Activated T-helper 17 cell treated with anti-CD3 and anti-CD28 coated beads, Interleukin-2, amount 50 U/mL, for 72 hours (primary cell): ENCODE data around the gene CAMK2N2. TPM values are rescaled to one million over a fixed set of nuclear protein-coding genes. Genes with fewer than 3 reads are reported as not detected.
A peak's percentile ranks its signal among the peaks of the same experiment; 100 is the strongest.

Experiments used
- ATAC-seq: fragments of 150-1000 bp; cut with Tn5 transposase; replicated peaks from 2 replicates; pipeline ENCODE4 v1.10.0; 2021; ENCODE audit warnings: mild to moderate bottlenecking, moderate library complexity
- H3K27ac Mint-ChIP-seq: one replicate; pipeline ENCODE4 v1.8.0; 2022; ENCODE audit warnings: mixed read lengths
- H3K27me3 Mint-ChIP-seq: one replicate; pipeline ENCODE4 v1.8.0; 2022; ENCODE audit warnings: mixed read lengths
- H3K36me3 Mint-ChIP-seq: one replicate; pipeline ENCODE4 v1.8.0; 2022; ENCODE audit warnings: low read depth, mild to moderate bottlenecking, mixed read lengths
- H3K4me1 Mint-ChIP-seq: one replicate; pipeline ENCODE4 v1.8.0; 2022; ENCODE audit warnings: mixed read lengths
- H3K4me3 Mint-ChIP-seq: one replicate; pipeline ENCODE4 v1.8.0; 2022; ENCODE audit warnings: mild to moderate bottlenecking, mixed read lengths
- H3K9me3 Mint-ChIP-seq: one replicate; pipeline ENCODE4 v1.8.0; 2022; ENCODE audit warnings: mixed read lengths
- total RNA-seq, 2 donors: library from RNA; stranded (reverse); gene quantifications; one replicate each; pipeline ENCODE4 v1.2.3, GENCODE V29; 2022

The CAMK2N2 gene
- total RNA-seq, 2 donors from 2014 or later, result 0.64 to 1.2 TPM

- Mint-ChIP-seq H3K9me3 (no peaks in the 10 kb centered on the region), H3K36me3 (peaks cover 23% of the 10 kb centered on the region), H3K27ac (peak overlapping the region; percentile 23), H3K27me3 (no peaks in the 10 kb centered on the region), H3K4me3 (no peak overlapping the region), H3K4me1 (peaks cover 6% of the 10 kb centered on the region)
- no peak for ATAC-seq
Observed at GRCh38 chr3:184239221-184239620, 22.1 kb downstream of the CAMK2N2 start.

GRCh38 chr3:184238246-184238818 is 23.0 kb downstream of the CAMK2N2 start:
- Mint-ChIP-seq H3K4me1 (peaks cover 6% of the 10 kb centered on the region), H3K9me3 (no peaks in the 10 kb centered on the region), H3K27me3 (no peaks in the 10 kb centered on the region), H3K27ac (peak overlapping the region; percentile 23), H3K36me3 (peaks cover 15% of the 10 kb centered on the region), H3K4me3 (no peak overlapping the region)
- no peak for ATAC-seq

GRCh38 chr3:184237807-184238206 is 23.5 kb downstream of the CAMK2N2 start:
- Mint-ChIP-seq H3K36me3 (peaks cover 9% of the 10 kb centered on the region), H3K9me3 (no peaks in the 10 kb centered on the region), H3K4me1 (peaks cover 6% of the 10 kb centered on the region), H3K4me3 (no peak overlapping the region), H3K27ac (peak overlapping the region; percentile 20), H3K27me3 (peaks cover 3% of the 10 kb centered on the region)
- no peak for ATAC-seq

- Mint-ChIP-seq H3K9me3 (no peaks in the 10 kb centered on the region), H3K4me1 (peaks cover 6% of the 10 kb centered on the region), H3K36me3 (peaks cover 3% of the 10 kb centered on the region), H3K27ac (peak overlapping the region; percentile 20), H3K27me3 (peaks cover 9% of the 10 kb centered on the region), H3K4me3 (no peak overlapping the region)
- no peak for ATAC-seq
Observed at GRCh38 chr3:184237211-184237610, 24.1 kb downstream of the CAMK2N2 start.

GRCh38 chr3:184236636-184237035 is 24.7 kb downstream of the CAMK2N2 start:
- Mint-ChIP-seq H3K4me3 (no peak overlapping the region), H3K27me3 (peaks cover 14% of the 10 kb centered on the region), H3K27ac (no peak overlapping the region), H3K4me1 (peaks cover 6% of the 10 kb centered on the region), H3K36me3 (no peaks in the 10 kb centered on the region), H3K9me3 (no peaks in the 10 kb centered on the region)
- ATAC-seq, result no peak

DNA sequence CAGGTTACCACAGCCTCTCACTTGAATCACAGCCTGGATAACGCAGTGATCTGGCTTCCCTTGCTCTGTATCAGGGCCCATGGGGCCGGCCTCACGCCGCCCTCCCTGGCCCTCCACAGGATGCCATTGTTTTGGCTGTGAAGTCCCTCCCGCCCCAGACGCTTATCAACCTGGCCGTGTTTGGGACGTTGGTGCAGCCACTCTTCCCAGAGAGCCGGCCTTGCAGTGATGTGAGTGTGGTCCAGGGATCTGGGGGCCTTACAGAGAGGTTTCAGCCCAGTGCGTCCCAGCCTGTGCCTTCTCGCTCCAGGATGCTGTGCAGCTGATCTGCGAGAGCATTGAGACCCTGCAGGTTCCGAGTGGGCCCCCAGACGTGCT is 25.3 kb downstream of the CAMK2N2 start:
- peaks cover 12% of the 10 kb centered on the region for H3K4me1 Mint-ChIP-seq
- H3K27me3 Mint-ChIP-seq, result peaks cover 20% of the 10 kb centered on the region
- ATAC-seq, result no peak
- no peak overlapping the region for H3K27ac Mint-ChIP-seq
- H3K4me3 Mint-ChIP-seq, result no peak overlapping the region
- peaks cover 6% of the 10 kb centered on the region for H3K36me3 Mint-ChIP-seq
- H3K9me3 Mint-ChIP-seq, result no peaks in the 10 kb centered on the region

GRCh38 chr3:184235381-184236032 is 25.8 kb downstream of the CAMK2N2 start:
- Mint-ChIP-seq H3K4me1 (peaks cover 14% of the 10 kb centered on the region), H3K27ac (no peak overlapping the region), H3K36me3 (peaks cover 9% of the 10 kb centered on the region), H3K9me3 (no peaks in the 10 kb centered on the region), H3K4me3 (no peak overlapping the region), H3K27me3 (peaks cover 23% of the 10 kb centered on the region)
- no peak for ATAC-seq

GRCh38 chr3:184234671-184235380 is 26.5 kb downstream of the CAMK2N2 start:
- no peaks in the 10 kb centered on the region for H3K9me3 Mint-ChIP-seq

GRCh38 chr3:184234224-184234623 is 27.1 kb downstream of the CAMK2N2 start:
- no peaks in the 10 kb centered on the region for H3K9me3 Mint-ChIP-seq
- peaks cover 23% of the 10 kb centered on the region for H3K27me3 Mint-ChIP-seq
- H3K36me3 Mint-ChIP-seq, result peaks cover 9% of the 10 kb centered on the region
- H3K27ac Mint-ChIP-seq, result no peak overlapping the region
- H3K4me3 Mint-ChIP-seq, result no peak overlapping the region
- no peak for ATAC-seq
- peaks cover 8% of the 10 kb centered on the region for H3K4me1 Mint-ChIP-seq

More at GRCh38 chr3:184234671-184235380, 26.5 kb downstream of the CAMK2N2 start:
- no peak for ATAC-seq
- Mint-ChIP-seq H3K36me3 (peaks cover 9% of the 10 kb centered on the region), H3K4me3 (no peak overlapping the region), H3K4me1 (peaks cover 9% of the 10 kb centered on the region), H3K27me3 (peaks cover 23% of the 10 kb centered on the region), H3K27ac (no peak overlapping the region)

- no peaks in the 10 kb centered on the region for H3K9me3 Mint-ChIP-seq
- no peak overlapping the region for H3K4me3 Mint-ChIP-seq
- no peak for ATAC-seq
- peaks cover 8% of the 10 kb centered on the region for H3K4me1 Mint-ChIP-seq
- no peak overlapping the region for H3K27ac Mint-ChIP-seq
- peaks cover 9% of the 10 kb centered on the region for H3K36me3 Mint-ChIP-seq
- peaks cover 30% of the 10 kb centered on the region for H3K27me3 Mint-ChIP-seq
Observed at GRCh38 chr3:184233127-184233843, 28.1 kb downstream of the CAMK2N2 start.

- Mint-ChIP-seq H3K4me1 (peaks cover 8% of the 10 kb centered on the region), H3K9me3 (no peaks in the 10 kb centered on the region), H3K4me3 (peak overlapping the region; percentile 65), H3K27me3 (peaks cover 37% of the 10 kb centered on the region), H3K36me3 (peaks cover 9% of the 10 kb centered on the region), H3K27ac (peak overlapping the region; percentile 3)
- ATAC-seq, result no peak
Observed at GRCh38 chr3:184231671-184232070, 29.7 kb downstream of the CAMK2N2 start.

- H3K27ac Mint-ChIP-seq, result peak overlapping the region; percentile 3
- H3K4me3 Mint-ChIP-seq, result peak overlapping the region; percentile 65
Observed at GRCh38 chr3:184230603-184231528, 30.5 kb downstream of the CAMK2N2 start.

DNA sequence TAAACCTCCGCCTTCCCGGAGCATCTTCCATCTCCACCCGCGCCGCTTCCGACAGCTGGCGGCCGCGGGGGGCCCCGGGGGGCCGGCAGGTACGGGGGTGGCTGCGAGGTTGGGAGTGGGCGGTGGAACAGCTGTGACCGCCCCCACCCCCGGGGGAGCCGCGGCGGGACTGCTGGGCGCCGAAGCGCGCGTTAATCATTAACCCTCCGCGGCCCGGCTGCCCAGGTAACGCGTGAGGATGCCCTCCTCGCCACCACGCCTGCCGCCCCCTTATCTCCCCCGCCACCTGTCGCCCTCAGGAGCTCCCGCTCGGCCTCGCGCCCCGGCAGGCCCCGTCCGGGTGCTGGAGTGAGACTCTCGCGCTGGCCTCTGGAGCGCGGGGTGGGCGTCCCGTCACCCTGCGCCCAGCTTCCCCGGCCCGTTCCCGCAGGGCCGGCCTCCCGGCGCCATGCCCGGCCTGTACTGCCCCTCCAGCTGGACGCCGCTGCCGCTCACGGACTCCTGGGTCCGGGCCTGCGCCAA is 31.2 kb downstream of the CAMK2N2 start:
- Mint-ChIP-seq H3K4me3 (peak overlapping the region; percentile 42), H3K4me1 (peaks cover 8% of the 10 kb centered on the region), H3K9me3 (no peaks in the 10 kb centered on the region), H3K27me3 (peaks cover 48% of the 10 kb centered on the region), H3K27ac (no peak overlapping the region), H3K36me3 (peaks cover 9% of the 10 kb centered on the region)
- no peak for ATAC-seq

More at GRCh38 chr3:184230603-184231528, 30.5 kb downstream of the CAMK2N2 start:
- H3K9me3 Mint-ChIP-seq, result no peaks in the 10 kb centered on the region
- H3K27me3 Mint-ChIP-seq, result peaks cover 43% of the 10 kb centered on the region
- peaks cover 9% of the 10 kb centered on the region for H3K36me3 Mint-ChIP-seq
- no peak for ATAC-seq
- H3K4me1 Mint-ChIP-seq, result peaks cover 8% of the 10 kb centered on the region
